Measurements from ENCODE around the gene MIEF1.

MIEF1 gene

GRCh38 chr22:39532215-39533073 is 30.4 kb downstream of the MIEF1 start, which contains the start of gene RPS19BP1 (continued):
- TF ChIP-seq ZBTB11 (tag by site-specific recombination; conservative IDR thresholded peaks at IDR 0.05; ENCODE audit: low read depth) (peak; percentile 98), ZXDB (tag by site-specific recombination; IDR thresholded peaks at IDR 0.05) (peak; percentile 99), ELK4 (IDR thresholded peaks at IDR 0.05; ENCODE audit: borderline replicate concordance, low read depth, low read length) (peak; percentile 91), EGR2 (tag by site-specific recombination; IDR thresholded peaks at IDR 0.05; ENCODE audit: low read depth) (peak; percentile 80)

GRCh38 chr22:39534092-39534506 is 32.0 kb downstream of the MIEF1 start:
- peaks cover 11 to 25% of the 10 kb centered on the region in 2 experiments; a peak in 2 of 3 replicates for H3K36me3 ChIP-seq (ENCODE audit: control insufficient read depth in 2 of 2, insufficient read depth in 1 of 2, low read length in 2 of 2)

GRCh38 chr22:39534591-39535356 is 32.7 kb downstream of the MIEF1 start:
- Histone ChIP-seq H3K9me3 (ENCODE audit: control insufficient read depth, insufficient read depth, low read depth, low read length) (no peaks in the 10 kb centered on the region), H3K27ac (ENCODE audit: extremely low read depth, low read depth, low read length) (no peak overlapping the region), H3K4me1 (ENCODE audit: control insufficient read depth, insufficient read depth, low read length) (peaks cover 8% of the 10 kb centered on the region), H3K36me3 (ENCODE audit: control insufficient read depth in 2 of 2, insufficient read depth in 1 of 2, low read length in 2 of 2) (peaks cover 8 to 19% of the 10 kb centered on the region in 2 experiments; a peak in 2 of 3 replicates), H3K4me3 (ENCODE audit: low read depth, low read length) (peak overlapping the region; percentile 7; the same call in 1 of the 2 replicates)
- ChIA-PET CTCF (interaction anchor here (0.5 to 13.7 kb wide), 49 partner anchors 10 to 1117 kb away, joined by 3 to 380 read pairs (median 4); partner anchors contain the start of gene ATF4), POLR2A (interaction anchor here (0.6 to 1.3 kb wide), 5 partner anchors 15 to 510 kb away, joined by 3 to 5 read pairs (median 4); partner anchors contain the start of genes ATF4 and MIEF1)
- TF ChIP-seq ZNF274 (IDR thresholded peaks at IDR 0.05; ENCODE audit: low read length), result no peak
- TF ChIP-seq ZNF274 (tag by site-specific recombination; IDR thresholded peaks at IDR 0.05; ENCODE audit: borderline replicate concordance), result no peak
- no peak for TF ChIP-seq ZNF112 (tag by site-specific recombination; IDR thresholded peaks at IDR 0.05)
- peak; percentile 73 for TF ChIP-seq ZNF660 (tag by site-specific recombination; IDR thresholded peaks at IDR 0.05)
- no peak; the same call in 1 of the 2 replicates for TF ChIP-seq PBX3 (CRISPR knock-in tag; IDR thresholded peaks at IDR 0.05)
- peak; percentile 16; the same call in 1 of the 2 replicates for TF ChIP-seq ZBTB48 (tag by site-specific recombination; IDR thresholded peaks at IDR 0.05)
- TF ChIP-seq ZBTB8A (tag by site-specific recombination; IDR thresholded peaks at IDR 0.05), result peak; percentile 86
- no peak for TF ChIP-seq ZNF76 (tag by site-specific recombination; IDR thresholded peaks at IDR 0.05; ENCODE audit: borderline replicate concordance, low read depth)
- TF ChIP-seq ZNF785 (tag by site-specific recombination; IDR thresholded peaks at IDR 0.05), result no peak
- no peak for TF ChIP-seq ZNF37A (tag by site-specific recombination; IDR thresholded peaks at IDR 0.05)
- no peak for TF ChIP-seq ZNF701 (tag by site-specific recombination; IDR thresholded peaks at IDR 0.05)
- TF ChIP-seq ZNF621 (tag by site-specific recombination; IDR thresholded peaks at IDR 0.05), result no peak

More at GRCh38 chr22:39534092-39534506, 32.0 kb downstream of the MIEF1 start:
- Histone ChIP-seq H3K27ac (ENCODE audit: extremely low read depth, low read depth, low read length) (no peak overlapping the region), H3K9me3 (ENCODE audit: control insufficient read depth, insufficient read depth, low read depth, low read length) (no peaks in the 10 kb centered on the region), H3K4me1 (ENCODE audit: control insufficient read depth, insufficient read depth, low read length) (peaks cover 11% of the 10 kb centered on the region), H3K4me3 (ENCODE audit: low read depth, low read length) (no peak overlapping the region)
- ChIA-PET POLR2A (interaction anchor here (0.6 to 1.3 kb wide), 5 partner anchors 14 to 510 kb away, joined by 3 to 5 read pairs (median 4); partner anchors contain the start of genes ATF4 and MIEF1), CTCF (interaction anchor here (0.5 to 13.7 kb wide), 35 partner anchors 11 to 814 kb away, joined by 3 to 380 read pairs (median 5); partner anchors contain the start of gene ATF4)
- no peak for TF ChIP-seq ZNF76 (tag by site-specific recombination; IDR thresholded peaks at IDR 0.05; ENCODE audit: borderline replicate concordance, low read depth)
- TF ChIP-seq CTCF (tag by site-specific recombination; IDR thresholded peaks at IDR 0.05), result 0 out of 2 replicates have a peak, but pooled peaks have one; percentile 27
- TF ChIP-seq ZNF133 (tag by site-specific recombination; IDR thresholded peaks at IDR 0.05), result no peak
- no peak for TF ChIP-seq ZSCAN16 (tag by site-specific recombination; IDR thresholded peaks at IDR 0.05)
- no peak for TF ChIP-seq ZNF549 (tag by site-specific recombination; IDR thresholded peaks at IDR 0.05)
- TF ChIP-seq KLF7 (tag by site-specific recombination; IDR thresholded peaks at IDR 0.05; ENCODE audit: borderline replicate concordance), result no peak
- no peak for TF ChIP-seq ZNF266 (tag by site-specific recombination; IDR thresholded peaks at IDR 0.05; ENCODE audit: low read depth)

Data from HEK293 (cell line).